Dendritic cell treated with granulocyte-macrophage colony-stimulating factor and Interleukin-4, amounts not matched to agents 40 ng/mL and 50 ng/mL, for 4 days (primary cell): ENCODE data around the gene TBCB.
A peak's percentile ranks its signal among the peaks of the same experiment; 100 is the strongest.
"Not testable (repeated sequence)": the region's sequence is repeated elsewhere in the genome, so short reads cannot be mapped to it uniquely, and the experiment has no call there.

Experiments used
- H3K27ac Mint-ChIP-seq: one replicate; pipeline ENCODE4 v1.8.0; 2022; ENCODE audit warnings: mild to moderate bottlenecking, mixed read lengths
- H3K27me3 Mint-ChIP-seq: one replicate; pipeline ENCODE4 v1.8.0; 2022; ENCODE audit warnings: mild to moderate bottlenecking, mixed read lengths
- H3K36me3 Mint-ChIP-seq: one replicate; pipeline ENCODE4 v1.8.0; 2022; ENCODE audit warnings: low read depth, mixed read lengths
- H3K4me1 Mint-ChIP-seq: one replicate; pipeline ENCODE4 v1.8.0; 2022; ENCODE audit warnings: low read depth, mixed read lengths
- H3K4me3 Mint-ChIP-seq: one replicate; pipeline ENCODE4 v1.8.0; 2022; ENCODE audit warnings: mild to moderate bottlenecking, moderate library complexity, mixed read lengths
- H3K9me3 Mint-ChIP-seq: one replicate; pipeline ENCODE4 v1.8.0; 2022; ENCODE audit warnings: mixed read lengths
- intact Hi-C: fragments of 100-400 bp; cut with micrococcal nuclease; formaldehyde crosslinking; loops from one replicate; pipeline ENCODE4 v1.15.0; 2022

The TBCB gene

DNA sequence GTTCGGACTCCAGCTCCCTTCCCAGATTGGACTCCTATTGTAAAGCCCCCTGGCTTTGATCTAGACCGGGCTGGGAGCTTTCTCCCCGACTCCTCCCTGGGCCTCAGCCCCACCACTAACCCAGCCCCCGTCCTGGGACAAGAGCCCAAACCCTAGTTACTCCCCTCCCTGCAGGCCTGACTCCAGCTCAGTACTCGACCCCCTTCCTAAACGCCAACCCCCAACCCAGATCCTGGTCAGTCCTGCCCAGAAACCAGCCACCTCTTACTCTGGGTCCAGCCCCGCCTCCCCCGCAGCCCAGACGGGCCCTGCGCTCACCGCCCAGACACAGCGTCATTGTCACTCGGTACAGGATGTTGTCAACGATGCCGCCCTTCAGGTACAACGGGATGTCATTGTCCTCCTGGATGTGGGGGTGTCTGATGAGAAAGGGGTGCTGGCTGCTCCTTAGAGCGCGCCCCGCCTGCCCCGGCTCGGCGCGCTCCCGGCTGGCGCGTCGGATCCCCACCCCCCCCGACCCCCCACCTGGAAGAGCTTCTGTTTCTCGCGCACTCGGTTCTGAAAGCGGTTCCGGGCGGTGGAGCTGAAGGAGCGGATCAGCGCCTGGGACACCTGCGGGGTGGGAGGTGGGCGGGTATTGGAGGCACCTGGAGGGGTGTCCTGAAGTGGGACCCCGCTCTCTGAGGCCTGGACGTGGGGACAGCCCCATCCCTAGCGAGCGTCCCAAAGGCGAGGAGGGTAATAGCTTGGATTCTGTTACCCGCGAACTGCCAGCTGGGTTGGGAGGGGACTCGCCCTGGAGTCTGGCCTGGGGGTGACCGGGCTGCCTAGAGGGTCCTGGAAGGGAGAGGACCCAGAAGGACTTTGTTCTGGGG is 36.1 kb downstream of the TBCB start:
- Mint-ChIP-seq H3K4me3 (no peak overlapping the region), H3K9me3 (no peaks in the 10 kb centered on the region), H3K27ac (no peak overlapping the region), H3K27me3 (no peaks in the 10 kb centered on the region), H3K36me3 (peaks cover 63% of the 10 kb centered on the region), H3K4me1 (peaks cover 33% of the 10 kb centered on the region)
- intact Hi-C loops = no loop called here

- peaks cover 57% of the 10 kb centered on the region for H3K36me3 Mint-ChIP-seq
- H3K27ac Mint-ChIP-seq = no peak overlapping the region
- intact Hi-C loops = no loop called here
Observed at GRCh38 chr19:36152019-36152351, 36.7 kb downstream of the TBCB start.

DNA sequence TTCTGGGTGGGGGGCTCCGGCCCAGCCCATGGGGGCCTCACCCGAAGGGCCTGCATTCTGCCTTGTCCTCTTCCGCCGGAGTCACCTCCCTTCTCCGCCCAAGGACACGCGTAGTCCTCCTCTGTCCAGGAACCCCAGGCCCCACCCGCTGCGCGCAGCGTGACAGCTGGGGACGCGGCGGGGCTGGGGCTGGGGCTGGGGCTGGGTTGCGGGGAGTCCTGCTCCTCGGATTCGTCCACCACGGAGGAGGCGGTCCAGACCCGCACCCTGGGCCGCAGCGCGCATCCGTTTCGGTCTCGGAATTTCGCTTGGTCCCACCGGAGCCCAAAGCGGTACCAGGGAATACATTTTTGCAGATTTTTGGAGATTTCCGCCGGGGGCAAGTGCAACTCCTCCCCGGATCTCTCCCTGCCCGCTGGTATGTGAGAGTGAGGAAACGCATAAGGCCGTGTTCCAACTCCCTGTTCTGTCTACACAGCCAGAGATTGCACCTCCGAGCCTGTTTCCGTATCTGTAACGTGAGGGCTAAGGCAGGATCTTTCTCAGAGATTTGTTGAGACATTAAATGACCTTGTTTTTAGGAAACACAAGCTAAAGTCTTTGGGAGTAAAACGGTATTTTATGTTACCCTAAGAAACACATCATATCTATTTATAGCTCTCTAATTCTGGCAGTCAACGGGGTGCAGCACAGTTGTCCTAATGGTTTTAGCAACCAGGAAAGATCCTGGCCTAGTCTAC is 37.3 kb downstream of the TBCB start, which contains the start of gene COX7A1:
COX7A1 (minus strand) TSS at position 96 of the 740 bp plus-strand sequence; CDS start at position 56, 40 bp downstream.
- intact Hi-C loops = no loop called here
- Mint-ChIP-seq H3K36me3 (peaks cover 54% of the 10 kb centered on the region), H3K4me1 (peaks cover 30% of the 10 kb centered on the region), H3K27me3 (no peaks in the 10 kb centered on the region), H3K9me3 (no peaks in the 10 kb centered on the region), H3K4me3 (peak within 1 kb of the TSS; percentile 15), H3K27ac (no peak within 1 kb of the TSS)

More at GRCh38 chr19:36152019-36152351, 36.7 kb downstream of the TBCB start:
- H3K9me3 Mint-ChIP-seq = no peaks in the 10 kb centered on the region
- no peak overlapping the region for H3K4me3 Mint-ChIP-seq
- H3K27me3 Mint-ChIP-seq = no peaks in the 10 kb centered on the region
- H3K4me1 Mint-ChIP-seq = peaks cover 30% of the 10 kb centered on the region

- Mint-ChIP-seq H3K4me1 (peaks cover 30% of the 10 kb centered on the region), H3K27me3 (no peaks in the 10 kb centered on the region), H3K9me3 (no peaks in the 10 kb centered on the region), H3K27ac (no peak overlapping the region), H3K36me3 (peaks cover 54% of the 10 kb centered on the region), H3K4me3 (no peak overlapping the region)
- intact Hi-C loops = no loop called here
Observed at GRCh38 chr19:36153126-36153525, 37.9 kb downstream of the TBCB start.

DNA sequence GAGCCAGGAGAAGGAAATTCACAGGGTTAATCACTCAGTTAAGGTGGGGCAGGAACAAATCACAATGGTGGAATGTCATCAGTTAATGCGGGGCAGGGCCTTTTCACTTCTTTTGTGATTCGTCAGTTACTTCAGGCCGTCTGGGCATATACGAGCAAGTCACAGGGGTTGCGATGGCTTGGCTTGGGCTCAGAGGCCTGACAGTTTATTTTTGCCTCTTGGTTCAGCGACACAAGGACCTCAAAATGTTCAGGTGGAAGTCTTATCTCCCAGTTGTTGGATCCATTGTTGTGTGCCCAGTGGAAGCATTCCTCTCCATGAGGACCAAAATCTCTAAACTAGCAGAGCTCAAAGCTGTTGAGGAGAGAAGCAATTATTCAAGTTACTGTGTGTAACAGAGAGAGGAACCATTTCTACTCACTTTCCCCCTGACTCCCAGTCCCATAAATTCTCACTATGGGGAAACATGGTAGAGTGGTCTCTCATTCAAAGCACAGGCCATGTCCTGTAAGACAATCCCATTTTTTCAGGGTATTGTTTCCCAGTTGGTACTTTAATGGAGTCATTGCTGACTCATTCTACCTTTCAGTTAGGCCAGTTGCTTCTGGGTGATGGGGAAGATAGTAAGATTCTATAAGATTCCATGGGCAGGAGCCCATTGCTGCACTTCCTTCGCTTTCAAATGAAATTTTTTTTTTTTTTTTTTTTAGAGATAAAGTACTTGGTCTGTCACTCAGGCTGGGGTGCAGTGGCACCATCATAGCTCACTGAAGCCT is 45.7 kb downstream of the TBCB start:
- Mint-ChIP-seq H3K27me3 (no peaks in the 10 kb centered on the region), H3K4me3 (no peak overlapping the region), H3K9me3 (no peaks in the 10 kb centered on the region), H3K36me3 (peaks cover 53% of the 10 kb centered on the region), H3K4me1 (no peaks in the 10 kb centered on the region), H3K27ac (no peak overlapping the region)
- intact Hi-C loops = no loop called here

- Mint-ChIP-seq H3K27me3 (no peaks in the 10 kb centered on the region), H3K4me3 (no peak overlapping the region), H3K4me1 (no peaks in the 10 kb centered on the region), H3K36me3 (peaks cover 45% of the 10 kb centered on the region), H3K27ac (no peak overlapping the region), H3K9me3 (no peaks in the 10 kb centered on the region)
- intact Hi-C loops = no loop called here
Observed at GRCh38 chr19:36163813-36164212, 48.5 kb downstream of the TBCB start.

DNA sequence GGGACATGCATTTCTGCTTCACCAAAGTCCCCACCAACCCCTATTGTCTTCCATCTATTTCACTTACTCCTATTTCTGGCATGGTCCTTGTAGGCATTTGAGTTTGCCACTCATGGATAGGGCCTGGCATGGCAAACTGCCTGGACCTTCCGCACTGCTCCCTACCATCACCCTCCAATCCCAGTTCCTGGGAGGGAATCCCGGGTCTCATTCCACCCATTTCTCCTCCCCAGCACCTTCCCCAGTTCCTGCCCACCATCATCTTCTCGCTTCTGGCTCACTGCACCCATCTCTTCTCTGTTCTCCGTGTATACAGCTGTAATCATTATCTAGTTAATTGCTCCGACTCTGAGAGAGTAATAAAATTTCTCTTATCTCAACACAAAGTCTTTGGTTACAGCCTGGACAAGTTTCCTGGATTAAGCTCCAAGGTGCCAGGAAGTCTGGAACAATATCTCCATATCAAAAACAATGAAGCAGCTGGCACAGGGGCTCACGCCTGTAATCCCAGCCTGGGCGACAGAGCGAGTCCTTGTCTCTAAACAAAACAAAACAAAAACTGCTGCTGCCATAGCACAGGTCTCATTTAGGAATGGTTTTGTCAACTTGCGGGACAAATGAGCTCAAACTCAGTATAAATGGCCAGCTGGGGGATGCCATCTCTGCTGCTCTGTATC is 54.0 kb downstream of the TBCB start:
- Mint-ChIP-seq H3K4me3 (no peak overlapping the region), H3K4me1 (no peaks in the 10 kb centered on the region), H3K36me3 (peaks cover 9% of the 10 kb centered on the region), H3K9me3 (no peaks in the 10 kb centered on the region), H3K27ac (no peak overlapping the region), H3K27me3 (no peaks in the 10 kb centered on the region)
- intact Hi-C loops = no loop called here

GRCh38 chr19:36172852-36173251 is 57.6 kb downstream of the TBCB start:
- H3K4me1 Mint-ChIP-seq = no peaks in the 10 kb centered on the region
- H3K4me3 Mint-ChIP-seq = no peak overlapping the region
- intact Hi-C loops = no loop called here
- no peak overlapping the region for H3K27ac Mint-ChIP-seq
- no peaks in the 10 kb centered on the region for H3K27me3 Mint-ChIP-seq
- no peaks in the 10 kb centered on the region for H3K9me3 Mint-ChIP-seq
- no peaks in the 10 kb centered on the region for H3K36me3 Mint-ChIP-seq

DNA sequence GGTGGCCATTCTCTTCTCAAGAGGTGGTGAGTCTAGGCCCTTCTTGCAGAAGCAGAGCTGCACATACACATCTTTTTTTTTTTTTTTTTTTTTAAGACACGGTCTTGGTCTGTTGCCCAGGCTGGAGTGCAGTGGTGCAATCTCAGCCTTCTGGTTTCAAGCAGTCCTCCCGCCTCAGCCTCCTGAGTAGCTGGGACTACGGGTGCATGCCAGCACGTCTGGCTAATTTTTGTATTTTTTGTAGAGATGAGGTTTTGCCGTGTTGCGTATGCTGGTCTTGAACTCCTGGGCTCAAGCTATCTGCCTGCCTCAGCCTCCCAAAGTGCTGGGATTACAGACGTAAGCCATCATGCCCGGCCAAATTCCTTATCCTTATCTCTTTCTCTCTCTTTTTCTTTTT is 58.6 kb downstream of the TBCB start:
- H3K4me1 Mint-ChIP-seq, H3K4me3 Mint-ChIP-seq, H3K9me3 Mint-ChIP-seq, H3K27ac Mint-ChIP-seq, H3K36me3 Mint-ChIP-seq, intact Hi-C loops, H3K27me3 Mint-ChIP-seq: not testable (repeated sequence)
